Right lobe of liver (tissue), 6 donors: Measurements from ENCODE around the gene B4GALT6. TPM values are rescaled to one million over a fixed set of nuclear protein-coding genes. Genes with fewer than 3 reads are reported as not detected.

Experiments
- ATAC-seq, 4 donors: fragments of 200-7000 bp; cut with Tn5 transposase; one replicate each; pipeline ENCODE4 v1.9.1; 2020; ENCODE audit warnings: mild to moderate bottlenecking in 4 of 4, moderate library complexity in 4 of 4
- DNase-seq, 3 donors: peaks; one replicate each; pipeline ENCODE4 v3.0.0-alpha.2; 2020
- H3K27ac ChIP-seq, 3 donors: fragments of 200-600 bp; one replicate each; pipeline ENCODE4 v1.8.0; 2022
- H3K27me3 ChIP-seq, 2 donors: fragments of 200-600 bp; one replicate each; pipeline ENCODE4 v1.8.0; 2022
- H3K36me3 ChIP-seq, 4 donors: fragments of 200-600 bp; sonication (generic) in 1 of 4; one replicate each; pipeline versions ENCODE4 v1.5.1 to v1.8.0; 2017 to 2022; ENCODE audit warnings: control low read depth in 1 of 4
- H3K4me1 ChIP-seq, 4 donors: fragments of 200-600 bp; sonication (generic) in 1 of 4; one replicate each; pipeline versions ENCODE4 v1.5.1 to v1.8.0; 2017 to 2022; ENCODE audit warnings: control low read depth in 1 of 4
- H3K4me3 ChIP-seq, 3 donors: fragments of 200-600 bp; one replicate each; pipeline ENCODE4 v1.8.0; 2022
- H3K9me3 ChIP-seq, 4 donors: fragments of 200-600 bp; sonication (generic) in 1 of 4; one replicate each; pipeline versions ENCODE4 v1.5.1 to v1.8.0; 2017 to 2022; ENCODE audit warnings: control low read depth in 1 of 4
- CTCF ChIP-seq, 4 donors: fragments of 200-600 bp in 3 of 4; fragments of 450-650 bp in 1 of 4; IDR thresholded peaks; one replicate each; pipeline versions ENCODE4 v1.5.1 to v1.8.0; 2016 to 2022; ENCODE audit warnings: antibody characterized with exemption in 4 of 4, mild to moderate bottlenecking in 2 of 4
- POLR2A ChIP-seq: fragments of 450-650 bp; IDR thresholded peaks from one replicate; pipeline ENCODE4 v1.6.1; 2017; ENCODE audit warnings: antibody characterized with exemption, mild to moderate bottlenecking
- WGBS: methylation state at CpG from one replicate; pipeline ENCODE4 v1.1.6; 2018; ENCODE audit warnings: low coverage, low lambda C conversion rate; ENCODE audit not compliant: insufficient coverage; ENCODE audit errors: missing lambda C conversion rate; 5-methylcytosine and 5-hydroxymethylcytosine counted together
- intact Hi-C, 2 donors: fragments of 100-400 bp; cut with DNase I; formaldehyde crosslinking; loops; one replicate each; pipeline versions ENCODE4 v1.11.2 to v1.14.1; 2022
- total RNA-seq, 6 experiments: library from RNA; depleted of rRNA in 2 of 6; stranded (reverse); fragments of >200 nt in 2 of 6; fragmentation: NEBNext Ultra II Directional in 3 of 6; extraction: Animal tissue kit (Norgen Biotek cat#: 25700) in 3 of 6; gene quantifications; one replicate each; pipeline versions ENCODE4 v1.1.0 to v1.2.4, GENCODE V29; 2016 to 2023
- donor health status: DM: no; HTN: yes; CAD: no.
- donor health status: DM: no; HTN: no; CAD: no.
- donor health status: DM: no; HTN: no; CAD: no.
- donor health status: DM: no; HTN: yes; CAD: no.
- donor health status: DM: no; HTN: yes; CAD: no.

Gene B4GALT6
- total RNA-seq, 6 experiments from 2014 or later = 1.7 to 4.8 (median 2.0) TPM

GRCh38 chr18:31661965-31662364, 22.4 kb downstream of the B4GALT6 start:
- no peak for TF ChIP-seq POLR2A
- 52% methylated on average over 3 of the region's 3 CpGs for WGBS
- ATAC-seq = no peak
- Histone ChIP-seq H3K27ac (no peak overlapping the region), H3K4me1 (no peaks in the 10 kb centered on the region), H3K4me3 (no peak overlapping the region), H3K36me3 (no peaks in the 10 kb centered on the region), H3K27me3 (no peaks in the 10 kb centered on the region), H3K9me3 (no peaks in the 10 kb centered on the region)
- DNase-seq = no peak
- intact Hi-C loops = no loop called here

GRCh38 chr18:31660763-31661162, 23.6 kb downstream of the B4GALT6 start:
- ATAC-seq (no peak), DNase-seq (no peak)
- WGBS = 100% methylated on average over 3 of the region's 4 CpGs
- Histone ChIP-seq H3K4me1 (no peaks in the 10 kb centered on the region), H3K27me3 (no peaks in the 10 kb centered on the region), H3K27ac (no peak overlapping the region), H3K4me3 (no peak overlapping the region), H3K36me3 (no peaks in the 10 kb centered on the region), H3K9me3 (no peaks in the 10 kb centered on the region)
- intact Hi-C loops = no loop called here
- TF ChIP-seq CTCF (IDR thresholded peaks at IDR 0.05) (no peak), POLR2A (no peak)

- ATAC-seq (peak in 1 of 4 donors; percentile 35), DNase-seq (no peak)
- intact Hi-C loops = no loop called here
- TF ChIP-seq POLR2A (no peak), CTCF (IDR thresholded peaks at IDR 0.05) (no peak)
- no peak overlapping the region for H3K27ac ChIP-seq
- H3K4me3 ChIP-seq = no peak overlapping the region
- WGBS = 100% methylated on average over 1 of the region's 1 CpG
- no peaks in the 10 kb centered on the region for H3K27me3 ChIP-seq
- no peaks in the 10 kb centered on the region for H3K4me1 ChIP-seq
- no peaks in the 10 kb centered on the region for H3K9me3 ChIP-seq
- H3K36me3 ChIP-seq = no peaks in the 10 kb centered on the region
Measured at GRCh38 chr18:31659576-31660177, 24.7 kb downstream of the B4GALT6 start.

GRCh38 chr18:31658670-31659575, 25.5 kb downstream of the B4GALT6 start:
- ATAC-seq (peak; percentile 49 to 72 (median 62)), DNase-seq (no peak)
- intact Hi-C loops = no loop called here
- Histone ChIP-seq H3K27ac (no peak overlapping the region), H3K4me3 (no peak overlapping the region), H3K4me1 (no peaks in the 10 kb centered on the region), H3K9me3 (no peaks in the 10 kb centered on the region), H3K27me3 (no peaks in the 10 kb centered on the region), H3K36me3 (no peaks in the 10 kb centered on the region)
- TF ChIP-seq POLR2A = no peak
- TF ChIP-seq CTCF (IDR thresholded peaks at IDR 0.05) = no peak
- 53% methylated on average over 8 of the region's 10 CpGs for WGBS
